Fibroblast of lung (primary cell): ENCODE results near the gene WDR48. TPM values are rescaled to one million over a fixed set of nuclear protein-coding genes. Genes with fewer than 3 reads are reported as not detected.
A peak's percentile ranks its signal among the peaks of the same experiment; 100 is the strongest.
"Not testable (repeated sequence)": the region's sequence is repeated elsewhere in the genome, so short reads cannot be mapped to it uniquely, and the experiment has no call there.

Experiments used
- DNase-seq, 2 donors: peaks; one replicate each; pipeline versions ENCODE4 v3.0.0 to v3.0.0-alpha.2; 2010; ENCODE audit warnings: low read depth in 2 of 2
- H2AFZ ChIP-seq: 2 replicates; pipeline ENCODE4 v1.5.1; 2012; ENCODE audit warnings: low read length, control low read depth, inconsistent platforms
- H3K27ac ChIP-seq: 2 replicates; pipeline ENCODE4 v1.5.1; 2011; ENCODE audit warnings: low read length, control low read depth; ENCODE audit not compliant: insufficient read depth
- H3K27me3 ChIP-seq: 2 replicates; pipeline ENCODE4 v1.5.1; 2011; ENCODE audit warnings: mild to moderate bottlenecking, low read length; ENCODE audit not compliant: control insufficient read depth, insufficient read depth
- H3K36me3 ChIP-seq: 2 replicates; pipeline ENCODE4 v1.5.1; 2011; ENCODE audit warnings: low read length; ENCODE audit not compliant: control insufficient read depth, insufficient read depth
- H3K4me1 ChIP-seq: 2 replicates; pipeline ENCODE4 v1.5.1; 2011; ENCODE audit warnings: low read length; ENCODE audit not compliant: control insufficient read depth, insufficient read depth; ENCODE audit errors: extremely low read depth
- H3K4me2 ChIP-seq: 2 replicates; pipeline ENCODE4 v1.5.1; 2011; ENCODE audit warnings: low read length, control low read depth; ENCODE audit not compliant: insufficient read depth; ENCODE audit errors: extremely low read depth
- H3K4me3 ChIP-seq, 4 experiments: fragments of 200-600 bp in 1 of 4; sonication (generic) in 1 of 4; replicated peaks in 1 of 4; 2 replicates each; pipeline ENCODE4 v1.5.1; 2011 to 2016; ENCODE audit warnings: low read length in 4 of 4, low read depth in 3 of 4, mild to moderate bottlenecking in 3 of 4, control low read depth in 2 of 4, inconsistent platforms in 1 of 4, mixed read lengths in 1 of 4; ENCODE audit not compliant: insufficient read depth in 1 of 4; ENCODE audit errors: control extremely low read depth in 1 of 4
- H3K79me2 ChIP-seq: 2 replicates; pipeline ENCODE4 v1.5.1; 2012; ENCODE audit warnings: mild to moderate bottlenecking, low read length, inconsistent platforms; ENCODE audit not compliant: control insufficient read depth, insufficient read depth
- H3K9ac ChIP-seq: 2 replicates; pipeline ENCODE4 v1.5.1; 2011; ENCODE audit warnings: mild to moderate bottlenecking, low read length, control low read depth; ENCODE audit not compliant: insufficient read depth
- H3K9me3 ChIP-seq: 2 replicates; pipeline ENCODE4 v1.5.1; 2012; ENCODE audit warnings: low read depth, low read length; ENCODE audit not compliant: control insufficient read depth, insufficient read depth
- H4K20me1 ChIP-seq: 2 replicates; pipeline ENCODE4 v1.5.1; 2011; ENCODE audit warnings: low read length; ENCODE audit not compliant: control insufficient read depth, insufficient read depth; ENCODE audit errors: extremely low read depth
- EZH2 ChIP-seq: IDR thresholded peaks from 2 replicates; pipeline ENCODE4 v1.5.1; 2012; ENCODE audit warnings: low read length, control low read depth, mild to moderate bottlenecking; ENCODE audit errors: missing control alignments
- polyA plus RNA-seq, 2 donors: library from polyadenylated mRNA; depleted of rRNA in 1 of 2; stranded (reverse) in 1 of 2; unstranded in 1 of 2; fragments of >200 nt; gene quantifications; 2 replicates each; pipeline ENCODE4 v1.2.1, GENCODE V29; 2011 to 2012; ENCODE audit warnings: missing spikeins in 1 of 2
- total RNA-seq: library from RNA; depleted of rRNA; stranded (reverse); fragments of >200 nt; gene quantifications from 2 replicates; pipeline ENCODE4 v1.2.1, GENCODE V29; 2014
- TF ChIP-seq, protein P1 (sequence below), 2 donors: IDR thresholded peaks in 1 of 2; conservative IDR thresholded peaks in 1 of 2; 1 replicate in 1 of 2; 2 replicates in 1 of 2; pipeline ENCODE4 v1.5.1; 2011 to 2012; ENCODE audit warnings: low read length in 2 of 2, control low read depth in 1 of 2, inconsistent platforms in 1 of 2, low read depth in 1 of 2, mild to moderate bottlenecking in 1 of 2

The WDR48 gene
- total and polyA plus RNA-seq, 2 donors (not counting 1 experiment from before 2014, with no cell fraction given) = 35.1 to 44.9 TPM

DNA sequence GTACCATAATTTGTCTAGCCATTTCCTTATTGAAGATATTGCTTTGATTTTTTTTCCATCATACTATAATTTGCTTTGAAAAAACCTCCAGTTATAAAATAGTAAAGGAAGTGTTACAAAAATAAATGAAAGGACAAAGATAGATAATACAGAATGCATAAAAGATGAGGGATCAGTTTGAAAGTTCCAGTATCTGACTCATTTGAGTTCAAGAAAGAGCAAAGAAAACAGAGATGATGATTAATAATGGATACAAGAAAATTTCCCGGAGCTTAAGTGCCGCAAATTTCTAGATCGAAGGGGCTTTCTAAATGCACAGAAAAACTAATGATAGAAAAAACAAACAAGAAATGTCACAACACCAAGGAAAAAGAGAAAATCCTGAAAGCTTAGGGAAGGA lies 4.3 kb downstream of the WDR48 start:
- Histone ChIP-seq H3K9ac (no peak overlapping the region), H2AFZ (no peak overlapping the region), H3K4me2 (no peak overlapping the region), H3K9me3 (no peaks in the 10 kb centered on the region), H3K4me3 (no peak overlapping the region), H4K20me1 (no peaks in the 10 kb centered on the region), H3K36me3 (no peaks in the 10 kb centered on the region), H3K79me2 (peaks cover 12% of the 10 kb centered on the region), H3K4me1 (no peaks in the 10 kb centered on the region), H3K27ac (no peak overlapping the region), H3K27me3 (no peaks in the 10 kb centered on the region)
- peak in 1 of 2 donors; percentile 43 for DNase-seq
- TF ChIP-seq, protein P1, sequence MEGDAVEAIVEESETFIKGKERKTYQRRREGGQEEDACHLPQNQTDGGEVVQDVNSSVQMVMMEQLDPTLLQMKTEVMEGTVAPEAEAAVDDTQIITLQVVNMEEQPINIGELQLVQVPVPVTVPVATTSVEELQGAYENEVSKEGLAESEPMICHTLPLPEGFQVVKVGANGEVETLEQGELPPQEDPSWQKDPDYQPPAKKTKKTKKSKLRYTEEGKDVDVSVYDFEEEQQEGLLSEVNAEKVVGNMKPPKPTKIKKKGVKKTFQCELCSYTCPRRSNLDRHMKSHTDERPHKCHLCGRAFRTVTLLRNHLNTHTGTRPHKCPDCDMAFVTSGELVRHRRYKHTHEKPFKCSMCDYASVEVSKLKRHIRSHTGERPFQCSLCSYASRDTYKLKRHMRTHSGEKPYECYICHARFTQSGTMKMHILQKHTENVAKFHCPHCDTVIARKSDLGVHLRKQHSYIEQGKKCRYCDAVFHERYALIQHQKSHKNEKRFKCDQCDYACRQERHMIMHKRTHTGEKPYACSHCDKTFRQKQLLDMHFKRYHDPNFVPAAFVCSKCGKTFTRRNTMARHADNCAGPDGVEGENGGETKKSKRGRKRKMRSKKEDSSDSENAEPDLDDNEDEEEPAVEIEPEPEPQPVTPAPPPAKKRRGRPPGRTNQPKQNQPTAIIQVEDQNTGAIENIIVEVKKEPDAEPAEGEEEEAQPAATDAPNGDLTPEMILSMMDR (conservative IDR thresholded peaks at IDR 0.05 in 1 of 2, IDR thresholded peaks at IDR 0.05 in 1 of 2; ENCODE audit: low read depth in 1 of 2, low read length in 2 of 2) = no peak
- no peak for TF ChIP-seq EZH2

DNA sequence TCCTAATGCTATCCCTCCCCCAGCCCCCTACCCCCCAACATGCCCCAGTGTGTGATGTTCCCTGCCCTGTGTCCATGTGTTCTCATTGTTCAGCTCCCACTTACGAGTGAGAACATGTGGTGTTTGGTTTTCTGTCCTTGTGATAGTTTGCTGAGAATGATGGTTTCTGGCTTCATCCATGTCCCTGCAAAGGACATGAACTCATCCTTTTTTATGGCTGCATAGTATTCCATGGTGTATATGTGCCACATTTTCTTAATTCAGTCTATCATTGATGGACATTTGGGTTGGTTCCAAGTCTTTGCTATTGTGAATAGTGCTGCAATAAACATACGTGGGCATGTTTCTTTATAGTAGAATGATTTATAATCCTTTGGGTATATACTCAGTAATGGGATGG lies 9.4 kb downstream of the WDR48 start:
- H2AFZ ChIP-seq, H3K27ac ChIP-seq, H4K20me1 ChIP-seq, H3K36me3 ChIP-seq, H3K9ac ChIP-seq, H3K27me3 ChIP-seq, DNase-seq, H3K4me1 ChIP-seq, H3K4me2 ChIP-seq, H3K4me3 ChIP-seq, H3K79me2 ChIP-seq, H3K9me3 ChIP-seq: not testable (repeated sequence)

DNA sequence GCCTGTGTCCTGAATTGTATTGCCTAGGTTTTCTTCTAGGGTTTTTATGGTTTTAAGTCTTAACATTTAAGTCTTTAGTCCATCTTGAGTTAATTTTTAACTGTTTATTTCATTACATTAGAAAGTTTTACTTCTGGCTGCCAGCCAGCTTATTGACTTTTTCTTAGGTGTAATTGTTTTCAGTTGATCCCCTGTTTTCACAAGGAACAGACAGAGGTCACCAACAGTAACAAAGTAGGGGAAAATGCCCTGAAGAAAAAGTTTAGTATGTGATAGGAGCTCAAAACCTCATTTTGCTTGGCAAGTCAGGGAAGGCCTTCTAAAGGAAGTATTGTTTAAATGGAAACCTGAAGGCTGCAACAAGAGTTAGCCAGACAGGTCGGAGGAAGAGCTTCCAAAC lies 10.4 kb downstream of the WDR48 start:
- no peak for DNase-seq
- Histone ChIP-seq H3K27ac (no peak overlapping the region), H3K4me3 (no peak overlapping the region), H3K27me3 (no peaks in the 10 kb centered on the region), H3K4me2 (no peak overlapping the region), H3K79me2 (peaks cover 2% of the 10 kb centered on the region), H3K9ac (no peak overlapping the region), H3K36me3 (no peaks in the 10 kb centered on the region), H4K20me1 (no peaks in the 10 kb centered on the region), H2AFZ (no peak overlapping the region), H3K9me3 (no peaks in the 10 kb centered on the region), H3K4me1 (no peaks in the 10 kb centered on the region)
- TF ChIP-seq EZH2 = no peak
- TF ChIP-seq, protein P1 (conservative IDR thresholded peaks at IDR 0.05 in 1 of 2, IDR thresholded peaks at IDR 0.05 in 1 of 2; ENCODE audit: low read depth in 1 of 2, low read length in 2 of 2) = no peak
